IMR-90 (cell line): ENCODE measurements around the gene GPR180. TPM values are rescaled to one million over a fixed set of nuclear protein-coding genes. Genes with fewer than 3 reads are reported as not detected.

Experiments
- ATAC-seq: fragments of 200-7000 bp; cut with Tn5 transposase; 2 replicates; pipeline ENCODE4 v1.9.1; 2020; ENCODE audit warnings: low read depth, mild to moderate bottlenecking, moderate library complexity
- BruUV-seq: library from RNA; stranded (reverse); fragments of 400-500 nt; replicated peaks from 2 replicates; lab custom pipeline; 2021; lab: Mats Ljungman, UMichigan
- CTCF ChIA-PET: fragments of 300-600 bp; formaldehyde crosslinking; extraction: SDS; loops from one replicate; lab custom pipeline; 2021; ENCODE audit warnings: antibody characterized with exemption; lab: Yijun Ruan, JAX
- POLR2A ChIA-PET: fragments of 300-600 bp; sonication (Branson Sonifier 250); formaldehyde crosslinking; loops from one replicate; lab custom pipeline; 2022; ENCODE audit warnings: antibody characterized with exemption; ENCODE audit not compliant: unreplicated experiment; lab: Charles Lee
- DNase-seq: peaks from one replicate; pipeline ENCODE4 v3.0.0; 2013
- H2AFZ ChIP-seq: replicated peaks from 2 replicates; pipeline ENCODE3; 2013; ENCODE audit warnings: low read length, mild to moderate bottlenecking; ENCODE audit not compliant: poor library complexity
- H2AK5ac ChIP-seq: 2 replicates; pipeline ENCODE4 v1.6.1; 2013; ENCODE audit warnings: low read depth, low read length, inconsistent platforms
- H2AK9ac ChIP-seq: replicated peaks from 2 replicates; pipeline ENCODE3; 2013; ENCODE audit warnings: mild to moderate bottlenecking, low read depth, low read length, moderate library complexity; ENCODE audit not compliant: poor library complexity
- H2BK120ac ChIP-seq: 2 replicates; pipeline ENCODE4 v1.6.1; 2013; ENCODE audit warnings: low read depth, low read length, inconsistent platforms
- H2BK15ac ChIP-seq: 3 replicates; pipeline ENCODE4 v1.6.1; 2013; ENCODE audit warnings: low read depth, low read length, inconsistent platforms
- H2BK20ac ChIP-seq: 2 replicates; pipeline ENCODE4 v1.6.1; 2013; ENCODE audit warnings: low read depth, mild to moderate bottlenecking, inconsistent platforms, low read length, moderate library complexity
- H2BK5ac ChIP-seq: 2 replicates; pipeline ENCODE4 v1.6.1; 2013; ENCODE audit warnings: mild to moderate bottlenecking, low read depth, low read length, inconsistent platforms; ENCODE audit not compliant: poor library complexity, severe bottlenecking
- H3K14ac ChIP-seq: replicated peaks from 2 replicates; pipeline ENCODE4 v1.6.1; 2013; ENCODE audit warnings: low read depth, low read length, inconsistent platforms
- H3K18ac ChIP-seq: 2 replicates; pipeline ENCODE4 v1.6.1; 2013; ENCODE audit warnings: low read depth, low read length, control low read depth
- H3K23ac ChIP-seq: 2 replicates; pipeline ENCODE4 v1.6.1; 2013; ENCODE audit warnings: low read depth, low read length, inconsistent platforms
- H3K27ac ChIP-seq: 2 replicates; pipeline ENCODE4 v1.5.1; 2013; ENCODE audit warnings: mild to moderate bottlenecking, control low read depth, low read length; ENCODE audit not compliant: insufficient read depth
- H3K27me3 ChIP-seq: 2 replicates; pipeline ENCODE4 v1.6.1; 2013; ENCODE audit warnings: low read length; ENCODE audit not compliant: control insufficient read depth, insufficient read depth
- H3K36me3 ChIP-seq: 2 replicates; pipeline ENCODE4 v1.6.1; 2013; ENCODE audit warnings: low read length, mixed read lengths; ENCODE audit not compliant: control insufficient read depth, insufficient read depth
- H3K4ac ChIP-seq: 2 replicates; pipeline ENCODE4 v1.6.1; 2013; ENCODE audit warnings: low read depth, low read length, inconsistent platforms
- H3K4me1 ChIP-seq: 2 replicates; pipeline ENCODE4 v1.6.1; 2013; ENCODE audit warnings: low read length, mixed read lengths; ENCODE audit not compliant: control insufficient read depth, insufficient read depth
- H3K4me2 ChIP-seq: 2 replicates; pipeline ENCODE4 v1.6.1; 2013; ENCODE audit warnings: low read depth, mild to moderate bottlenecking, control low read depth, low read length, moderate library complexity
- H3K4me3 ChIP-seq: 2 replicates; pipeline ENCODE4 v1.5.1; 2013; ENCODE audit warnings: low read depth, mild to moderate bottlenecking, control low read depth, low read length, moderate library complexity; ENCODE audit not compliant: insufficient read depth
- H3K56ac ChIP-seq: 2 replicates; pipeline ENCODE4 v1.6.1; 2013; ENCODE audit warnings: low read length, inconsistent platforms; ENCODE audit not compliant: insufficient read depth; ENCODE audit errors: extremely low read depth
- H3K79me1 ChIP-seq, 2 experiments: 2 replicates each; pipeline ENCODE4 v1.6.1; 2013; ENCODE audit warnings: low read length in 2 of 2, inconsistent platforms in 1 of 2, low read depth in 1 of 2
- H3K9ac ChIP-seq: 2 replicates; pipeline ENCODE4 v1.6.1; 2013; ENCODE audit warnings: low read depth, low read length, control low read depth
- H3K9me1 ChIP-seq: 2 replicates; pipeline ENCODE4 v1.6.1; 2013; ENCODE audit warnings: low read length, inconsistent platforms; ENCODE audit not compliant: insufficient read depth
- H3K9me3 ChIP-seq: 2 replicates; pipeline ENCODE4 v1.6.1; 2013; ENCODE audit warnings: low read length; ENCODE audit not compliant: control insufficient read depth, insufficient read depth
- H4K20me1 ChIP-seq: 2 replicates; pipeline ENCODE4 v1.6.1; 2013; ENCODE audit warnings: low read length, inconsistent platforms; ENCODE audit not compliant: insufficient read depth
- H4K5ac ChIP-seq: 2 replicates; pipeline ENCODE4 v1.6.1; 2013; ENCODE audit warnings: mild to moderate bottlenecking, low read depth, low read length, control low read depth
- H4K8ac ChIP-seq, 2 experiments: 2 replicates each; pipeline ENCODE4 v1.6.1; 2013; ENCODE audit warnings: low read depth in 2 of 2, low read length in 2 of 2, control low read depth in 1 of 2, inconsistent platforms in 1 of 2
- H4K91ac ChIP-seq: 2 replicates; pipeline ENCODE4 v1.6.1; 2013; ENCODE audit warnings: low read depth, low read length, inconsistent platforms; ENCODE audit not compliant: insufficient read depth
- FOS ChIP-seq: fragments of 150-350 bp; IDR thresholded peaks from 2 replicates; pipeline ENCODE4 v1.6.1; 2016; ENCODE audit warnings: low read depth, low read length
- MAFK ChIP-seq: IDR thresholded peaks from 2 replicates; pipeline ENCODE4 v1.6.1; 2012; ENCODE audit warnings: low read depth, low read length, improper control_type of control experiment
- NFE2L2 ChIP-seq: fragments of 150-350 bp; IDR thresholded peaks from 2 replicates; pipeline ENCODE4 v1.6.1; 2016; ENCODE audit warnings: low read depth, mild to moderate bottlenecking, low read length
- RCOR1 ChIP-seq: IDR thresholded peaks from 2 replicates; pipeline ENCODE4 v1.6.1; 2012; ENCODE audit warnings: mild to moderate bottlenecking, low read length, improper control_type of control experiment; ENCODE audit not compliant: insufficient replicate concordance
- RFX5 ChIP-seq: IDR thresholded peaks from 2 replicates; pipeline ENCODE4 v1.8.0; 2012; ENCODE audit warnings: low read depth, mild to moderate bottlenecking, low read length, moderate library complexity
- WGBS, 2 experiments: methylation state at CpG; one replicate each; pipeline versions ENCODE4 v1.1.5 to v1.1.7; 2013; ENCODE audit warnings: missing lambda C conversion rate in 2 of 2; ENCODE audit not compliant: insufficient read length in 1 of 2; ENCODE audit errors: extremely low coverage in 2 of 2; 5-methylcytosine and 5-hydroxymethylcytosine counted together
- dilution Hi-C: fragments of 300-500 bp; cut with HindIII; formaldehyde crosslinking; loops from one replicate; pipeline ENCODE4 v1.14.3; 2018; ENCODE audit warnings: low sequenced_read_pairs; ENCODE audit not compliant: unreplicated experiment
- in situ Hi-C: fragments of 300-500 bp; cut with MboI; formaldehyde crosslinking; loops from 3 replicates; pipeline ENCODE4 v1.14.3; 2019; ENCODE audit warnings: low sequenced_read_pairs, inconsistent platforms, mixed read lengths
- intact Hi-C: fragments of 100-400 bp; cut with micrococcal nuclease; formaldehyde crosslinking; loops from 2 replicates; pipeline ENCODE4 v1.10.0; 2022
- polyA plus RNA-seq, 3 experiments: library from polyadenylated mRNA; depleted of rRNA; stranded (reverse); fragments of >200 nt; gene quantifications; 2 replicates each; pipeline ENCODE4 v1.2.3, GENCODE V29; 2012; ENCODE audit warnings: low replicate concordance in 1 of 3
- total RNA-seq: library from RNA; depleted of rRNA; stranded (reverse); fragments of >200 nt; gene quantifications from 2 replicates; pipeline ENCODE4 v1.2.3, GENCODE V29; 2012
- TF ChIP-seq, protein P1 (sequence below): fragments of 150-350 bp; IDR thresholded peaks from 2 replicates; pipeline ENCODE4 v1.6.1; 2016; ENCODE audit warnings: low read depth, mild to moderate bottlenecking, low read length, moderate library complexity, borderline replicate concordance

GPR180 gene
- total and polyA plus RNA-seq, 2 of the 4 experiments (the other 2 are of a cell fraction), result 2.8 to 10.8 TPM

DNA sequence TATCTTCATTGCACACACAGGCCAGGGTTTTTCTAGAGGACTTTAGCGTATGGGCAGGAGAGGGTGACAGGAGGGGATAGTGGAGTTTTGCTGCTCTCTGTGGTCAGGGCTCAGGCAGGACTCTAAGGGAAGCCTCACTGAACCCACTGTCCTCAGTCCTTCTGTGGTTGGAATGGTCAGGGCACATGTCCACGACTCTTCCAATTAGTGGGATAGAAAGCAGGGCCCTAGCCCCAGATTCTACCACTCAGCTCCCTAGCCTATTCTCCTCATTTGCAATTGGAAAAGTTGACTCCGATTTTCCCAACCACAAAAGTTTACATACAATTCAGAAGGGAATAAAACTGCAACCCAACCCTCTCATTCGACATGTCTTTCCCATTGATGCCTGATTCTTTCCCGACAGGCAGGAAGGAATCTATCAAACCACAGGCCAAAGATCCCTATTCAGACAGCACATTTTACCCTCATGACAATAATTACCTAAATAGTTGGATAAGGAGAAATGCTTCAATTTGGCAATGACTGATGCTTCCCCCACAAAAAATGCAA is 43.9 kb upstream of the GPR180 start:
- DNase-seq, result no peak
- no peak overlapping the region for H3K9ac ChIP-seq
- dilution Hi-C loops, result no loop called here
- no CpG with 5 or more reads among the region's 5 CpGs for WGBS, 2 experiments
- H3K79me1 ChIP-seq, result no peaks in the 10 kb centered on the region
- no peaks in the 10 kb centered on the region for H3K9me1 ChIP-seq
- H3K27me3 ChIP-seq, result no peaks in the 10 kb centered on the region
- in situ Hi-C loops, result no loop called here
- no peak overlapping the region for H3K4me3 ChIP-seq
- H3K27ac ChIP-seq, result no peak overlapping the region
- no peak overlapping the region for H3K56ac ChIP-seq
- ChIA-PET POLR2A (no interaction called here), CTCF (no interaction called here)
- H2AK5ac ChIP-seq, result no peak overlapping the region
- no peak overlapping the region for H2AK9ac ChIP-seq
- no peak overlapping the region for H4K91ac ChIP-seq
- H2BK15ac ChIP-seq, result no peak overlapping the region
- no peak overlapping the region for H4K8ac ChIP-seq
- no peak overlapping the region for H3K4me2 ChIP-seq
- H2AFZ ChIP-seq, result no peak overlapping the region
- no peaks in the 10 kb centered on the region for H3K9me3 ChIP-seq
- TF ChIP-seq FOS (no peak), NFE2L2 (no peak), MAFK (no peak), RCOR1 (no peak), RFX5 (no peak)
- TF ChIP-seq, protein P1, sequence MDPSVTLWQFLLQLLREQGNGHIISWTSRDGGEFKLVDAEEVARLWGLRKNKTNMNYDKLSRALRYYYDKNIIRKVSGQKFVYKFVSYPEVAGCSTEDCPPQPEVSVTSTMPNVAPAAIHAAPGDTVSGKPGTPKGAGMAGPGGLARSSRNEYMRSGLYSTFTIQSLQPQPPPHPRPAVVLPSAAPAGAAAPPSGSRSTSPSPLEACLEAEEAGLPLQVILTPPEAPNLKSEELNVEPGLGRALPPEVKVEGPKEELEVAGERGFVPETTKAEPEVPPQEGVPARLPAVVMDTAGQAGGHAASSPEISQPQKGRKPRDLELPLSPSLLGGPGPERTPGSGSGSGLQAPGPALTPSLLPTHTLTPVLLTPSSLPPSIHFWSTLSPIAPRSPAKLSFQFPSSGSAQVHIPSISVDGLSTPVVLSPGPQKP, result no peak
- H3K4me1 ChIP-seq, result no peaks in the 10 kb centered on the region
- H3K4ac ChIP-seq, result no peak overlapping the region
- no peak overlapping the region for H4K5ac ChIP-seq
- no peak overlapping the region for H3K14ac ChIP-seq
- H2BK20ac ChIP-seq, result no peak overlapping the region
- intact Hi-C loops, result no loop called here
- no peaks in the 10 kb centered on the region for H4K20me1 ChIP-seq
- no peak overlapping the region for H2BK5ac ChIP-seq
- no peak overlapping the region for H2BK120ac ChIP-seq
- no peak overlapping the region for H3K23ac ChIP-seq
- no peak overlapping the region for H3K18ac ChIP-seq
- 0 out of 2 replicates have a peak, but pooled peaks cover under 1% of the 10 kb centered on the region for H3K36me3 ChIP-seq
- BruUV-seq, result no TSS peak
- ATAC-seq, result no peak
